PC-9 (cell line): ENCODE results near the gene OR51S1.

Experiments
- CTCF ChIP-seq: fragments of 200-600 bp; sonication (generic); conservative IDR thresholded peaks from 2 replicates; pipeline ENCODE4 v1.6.1; 2017; ENCODE audit warnings: mixed run types, antibody characterized with exemption, mild to moderate bottlenecking, moderate library complexity
- EZH2 ChIP-seq: fragments of 200-600 bp; sonication (generic); IDR thresholded peaks from 2 replicates; pipeline ENCODE4 v1.8.0; 2017; ENCODE audit warnings: antibody characterized with exemption, low read depth

DNA sequence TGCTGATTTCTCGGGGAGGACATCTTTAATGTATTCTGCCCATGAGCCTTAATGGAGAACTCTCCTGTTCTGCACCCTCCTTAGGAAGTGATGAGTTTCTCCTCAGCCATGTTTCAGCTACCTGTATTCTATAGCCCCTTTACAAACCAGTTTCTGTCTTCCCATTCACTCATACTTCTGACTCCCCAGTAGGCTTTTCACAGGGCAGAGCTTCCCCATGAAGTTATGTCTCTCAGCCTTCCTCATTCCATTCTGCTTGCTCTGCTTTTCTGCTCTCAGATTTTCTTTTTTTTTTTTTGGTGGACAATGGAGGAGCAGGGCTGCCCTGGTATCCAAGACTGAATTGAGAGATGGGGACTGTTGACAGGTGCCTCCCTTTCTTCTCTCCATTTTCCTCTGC lies 40.5 kb downstream of the OR51S1 start:
- no peak for TF ChIP-seq CTCF
- no peak for TF ChIP-seq EZH2
